BE2C (cell line): ENCODE measurements around the gene FAAH2.
"Not testable (repeated sequence)": the region's sequence is repeated elsewhere in the genome, so short reads cannot be mapped to it uniquely, and the experiment has no call there.

Source experiments
- DNase-seq: peaks from one replicate; pipeline ENCODE4 v3.0.0-alpha.2; 2020
- H3K27me3 ChIP-seq: fragments of 250-450 bp; sonication (Bioruptor Pico); 2 replicates; pipeline ENCODE4 v1.5.1; 2020; ENCODE audit warnings: mild to moderate bottlenecking
- H3K36me3 ChIP-seq: fragments of 250-450 bp; sonication (Bioruptor Pico); 2 replicates; pipeline ENCODE4 v1.5.1; 2020; ENCODE audit warnings: mild to moderate bottlenecking
- H3K4me1 ChIP-seq: fragments of 250-450 bp; sonication (Bioruptor Pico); 2 replicates; pipeline ENCODE4 v1.5.1; 2020
- H3K4me3 ChIP-seq: 2 replicates; pipeline ENCODE4 v1.5.1; 2011; ENCODE audit warnings: low read depth, low read length
- H3K9me3 ChIP-seq: fragments of 250-450 bp; sonication (Bioruptor Pico); 2 replicates; pipeline ENCODE4 v1.5.1; 2020
- TF ChIP-seq, protein P1 (sequence below): IDR thresholded peaks from 2 replicates; pipeline ENCODE4 v1.5.1; 2012; ENCODE audit warnings: mild to moderate bottlenecking, low read depth, low read length

FAAH2 gene

GRCh38 chrX:57367649-57368048 lies 81.1 kb downstream of the FAAH2 start:
- Histone ChIP-seq H3K4me3 (no peak overlapping the region), H3K27me3 (no peaks in the 10 kb centered on the region), H3K4me1 (no peaks in the 10 kb centered on the region), H3K9me3 (no peaks in the 10 kb centered on the region), H3K36me3 (no peaks in the 10 kb centered on the region)
- TF ChIP-seq, protein P1, sequence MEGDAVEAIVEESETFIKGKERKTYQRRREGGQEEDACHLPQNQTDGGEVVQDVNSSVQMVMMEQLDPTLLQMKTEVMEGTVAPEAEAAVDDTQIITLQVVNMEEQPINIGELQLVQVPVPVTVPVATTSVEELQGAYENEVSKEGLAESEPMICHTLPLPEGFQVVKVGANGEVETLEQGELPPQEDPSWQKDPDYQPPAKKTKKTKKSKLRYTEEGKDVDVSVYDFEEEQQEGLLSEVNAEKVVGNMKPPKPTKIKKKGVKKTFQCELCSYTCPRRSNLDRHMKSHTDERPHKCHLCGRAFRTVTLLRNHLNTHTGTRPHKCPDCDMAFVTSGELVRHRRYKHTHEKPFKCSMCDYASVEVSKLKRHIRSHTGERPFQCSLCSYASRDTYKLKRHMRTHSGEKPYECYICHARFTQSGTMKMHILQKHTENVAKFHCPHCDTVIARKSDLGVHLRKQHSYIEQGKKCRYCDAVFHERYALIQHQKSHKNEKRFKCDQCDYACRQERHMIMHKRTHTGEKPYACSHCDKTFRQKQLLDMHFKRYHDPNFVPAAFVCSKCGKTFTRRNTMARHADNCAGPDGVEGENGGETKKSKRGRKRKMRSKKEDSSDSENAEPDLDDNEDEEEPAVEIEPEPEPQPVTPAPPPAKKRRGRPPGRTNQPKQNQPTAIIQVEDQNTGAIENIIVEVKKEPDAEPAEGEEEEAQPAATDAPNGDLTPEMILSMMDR: no peak
- DNase-seq: no peak

- Histone ChIP-seq H3K27me3 (no peaks in the 10 kb centered on the region), H3K9me3 (no peaks in the 10 kb centered on the region), H3K4me3 (no peak overlapping the region), H3K4me1 (no peaks in the 10 kb centered on the region), H3K36me3 (no peaks in the 10 kb centered on the region)
- no peak for DNase-seq
- TF ChIP-seq, protein P1: no peak
Observed at GRCh38 chrX:57368158-57368557, 81.7 kb downstream of the FAAH2 start.

DNA sequence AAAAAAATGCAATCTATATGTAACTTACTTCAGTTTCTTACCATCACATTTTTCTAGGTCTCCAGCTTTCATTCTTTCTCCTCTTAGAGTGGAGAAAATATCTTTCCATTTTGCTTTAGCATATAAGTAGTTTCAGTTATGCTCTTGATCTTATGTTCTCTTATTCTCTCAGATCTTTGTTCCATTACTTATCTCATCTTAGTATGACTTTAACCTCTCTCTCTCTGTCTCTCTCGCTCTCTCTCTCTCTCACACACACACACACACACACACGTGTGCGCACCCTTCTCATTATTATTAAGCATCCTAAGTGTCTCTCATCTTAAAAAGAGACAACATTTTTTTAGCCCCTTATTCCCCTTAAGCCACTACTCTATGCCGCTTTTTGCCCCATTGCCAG lies 92.8 kb downstream of the FAAH2 start:
- no peaks in the 10 kb centered on the region for H3K4me1 ChIP-seq
- H3K4me3 ChIP-seq: no peak overlapping the region
- DNase-seq: no peak
- H3K36me3 ChIP-seq: no peaks in the 10 kb centered on the region
- H3K27me3 ChIP-seq: no peaks in the 10 kb centered on the region
- TF ChIP-seq, protein P1: no peak
- no peaks in the 10 kb centered on the region for H3K9me3 ChIP-seq

- no peak for DNase-seq
- H3K36me3 ChIP-seq: no peaks in the 10 kb centered on the region
- TF ChIP-seq, protein P1: no peak
- no peak overlapping the region for H3K4me3 ChIP-seq
- no peaks in the 10 kb centered on the region for H3K27me3 ChIP-seq
- no peaks in the 10 kb centered on the region for H3K4me1 ChIP-seq
- no peaks in the 10 kb centered on the region for H3K9me3 ChIP-seq
Observed at GRCh38 chrX:57380026-57380796, 93.7 kb downstream of the FAAH2 start.

DNA sequence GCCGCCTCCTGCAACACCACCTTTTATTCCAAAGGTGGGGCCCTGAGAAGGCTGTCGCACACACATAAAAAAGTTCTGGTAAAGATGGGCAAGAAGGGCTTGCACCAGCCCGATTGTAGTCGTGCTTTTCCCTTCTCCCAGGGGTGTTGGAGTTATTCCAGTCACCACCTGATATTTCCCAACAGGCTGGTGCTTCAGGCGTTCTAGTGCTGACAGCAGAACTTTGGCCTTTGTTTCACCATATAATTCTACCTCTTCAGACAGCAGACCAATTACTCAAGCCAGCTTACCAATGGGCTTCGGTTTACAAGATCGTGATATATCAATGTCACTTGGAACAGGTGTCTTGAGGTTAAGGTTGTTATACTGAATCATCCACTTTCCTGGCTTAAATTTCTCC lies 107.7 kb downstream of the FAAH2 start:
- H3K27me3 ChIP-seq, H3K36me3 ChIP-seq, H3K4me3 ChIP-seq, H3K4me1 ChIP-seq, DNase-seq, H3K9me3 ChIP-seq: not testable (repeated sequence)

DNA sequence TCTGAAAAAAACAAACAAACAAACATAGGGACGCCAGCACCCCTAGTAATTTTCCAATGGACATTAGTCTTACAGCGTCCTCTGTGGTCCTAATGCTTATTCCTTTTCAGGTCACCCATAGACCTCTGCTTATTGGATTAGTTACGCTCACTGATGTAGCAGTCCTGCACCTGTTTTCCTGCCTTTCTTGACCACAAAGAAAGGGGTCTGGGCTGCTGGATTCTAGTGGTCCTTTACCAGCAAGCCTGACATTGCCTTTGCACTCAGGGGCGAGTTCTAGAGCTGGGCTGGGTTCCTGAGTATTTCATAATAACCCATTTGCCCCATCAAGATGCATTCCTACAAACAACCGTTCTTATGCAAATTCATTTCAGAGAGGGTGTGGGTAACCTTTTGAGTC lies 116.7 kb downstream of the FAAH2 start:
- H3K27me3 ChIP-seq, H3K4me3 ChIP-seq, H3K4me1 ChIP-seq, H3K9me3 ChIP-seq, DNase-seq, H3K36me3 ChIP-seq: not testable (repeated sequence)

- no peak overlapping the region for H3K4me3 ChIP-seq
- no peaks in the 10 kb centered on the region for H3K4me1 ChIP-seq
- no peaks in the 10 kb centered on the region for H3K27me3 ChIP-seq
- DNase-seq: no peak
- no peaks in the 10 kb centered on the region for H3K36me3 ChIP-seq
- no peaks in the 10 kb centered on the region for H3K9me3 ChIP-seq
- TF ChIP-seq, protein P1: no peak
Observed at GRCh38 chrX:57406149-57406548, 119.6 kb downstream of the FAAH2 start.
